Stimulated activated CD4-positive, alpha-beta T cell treated with anti-CD3 and anti-CD28 coated beads, Interleukin-15, amount 100 ng/mL, for 48 hours (primary cell): ENCODE data around the gene ABCB6.
A peak's percentile ranks its signal among the peaks of the same experiment; 100 is the strongest.

Experiments used
- DNase-seq, 2 donors: peaks; one replicate each; pipeline ENCODE4 v3.0.0-alpha.2; 2020; ENCODE audit warnings: low read depth in 2 of 2

ABCB6 gene

GRCh38 chr2:219245148-219245898, 26.6 kb upstream of the ABCB6 start, which contains the start of the genes GLB1L and STK16:
GLB1L (minus strand) TSS chr2:219245444; CDS start chr2:219243573, 1,871 bp downstream.
STK16 (plus strand) TSS chr2:219245479; CDS start chr2:219246000, 521 bp downstream.
- peak; percentile 76 to 84 for DNase-seq

GRCh38 chr2:219244789-219245147, 26.0 kb upstream of the ABCB6 start:
- no peak for DNase-seq

- no peak for DNase-seq
These were observed 24.6 kb upstream of the ABCB6 start for GRCh38 chr2:219243291-219243761.

GRCh38 chr2:219234331-219234730, 15.6 kb upstream of the ABCB6 start:
- DNase-seq: no peak

GRCh38 chr2:219230059-219230540, 11.3 kb upstream of the ABCB6 start:
- no peak for DNase-seq

GRCh38 chr2:219229305-219230058, 10.7 kb upstream of the ABCB6 start, which contains the start of the genes ANKZF1 and ATG9A:
ANKZF1 (plus strand) TSS chr2:219229806; CDS start chr2:219230258, 452 bp downstream.
ATG9A (minus strand) TSS chr2:219229636; CDS start chr2:219228024, 1,612 bp downstream.
- peak; percentile 96 to 99 for DNase-seq

DNA sequence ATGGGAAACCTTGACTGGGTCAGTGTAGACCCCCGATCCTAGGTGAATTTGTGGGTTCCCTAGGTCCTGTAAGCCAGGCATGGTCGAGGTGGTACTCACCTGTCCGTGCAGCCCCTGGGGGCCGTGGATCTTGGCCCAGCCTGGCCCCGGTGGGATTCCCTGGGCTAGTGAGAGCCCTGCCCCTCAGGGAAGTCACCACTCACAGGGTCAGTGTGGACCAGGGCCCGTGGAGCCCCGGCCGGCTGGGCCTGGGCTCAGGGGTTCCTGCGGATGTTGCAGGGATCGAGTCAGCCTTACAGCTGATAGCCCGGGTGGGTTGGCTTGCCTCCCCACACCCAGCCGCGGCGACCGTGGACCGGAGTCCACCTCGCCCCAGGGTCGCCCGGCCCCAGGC, 10.2 kb upstream of the ABCB6 start:
- no peak for DNase-seq

DNA sequence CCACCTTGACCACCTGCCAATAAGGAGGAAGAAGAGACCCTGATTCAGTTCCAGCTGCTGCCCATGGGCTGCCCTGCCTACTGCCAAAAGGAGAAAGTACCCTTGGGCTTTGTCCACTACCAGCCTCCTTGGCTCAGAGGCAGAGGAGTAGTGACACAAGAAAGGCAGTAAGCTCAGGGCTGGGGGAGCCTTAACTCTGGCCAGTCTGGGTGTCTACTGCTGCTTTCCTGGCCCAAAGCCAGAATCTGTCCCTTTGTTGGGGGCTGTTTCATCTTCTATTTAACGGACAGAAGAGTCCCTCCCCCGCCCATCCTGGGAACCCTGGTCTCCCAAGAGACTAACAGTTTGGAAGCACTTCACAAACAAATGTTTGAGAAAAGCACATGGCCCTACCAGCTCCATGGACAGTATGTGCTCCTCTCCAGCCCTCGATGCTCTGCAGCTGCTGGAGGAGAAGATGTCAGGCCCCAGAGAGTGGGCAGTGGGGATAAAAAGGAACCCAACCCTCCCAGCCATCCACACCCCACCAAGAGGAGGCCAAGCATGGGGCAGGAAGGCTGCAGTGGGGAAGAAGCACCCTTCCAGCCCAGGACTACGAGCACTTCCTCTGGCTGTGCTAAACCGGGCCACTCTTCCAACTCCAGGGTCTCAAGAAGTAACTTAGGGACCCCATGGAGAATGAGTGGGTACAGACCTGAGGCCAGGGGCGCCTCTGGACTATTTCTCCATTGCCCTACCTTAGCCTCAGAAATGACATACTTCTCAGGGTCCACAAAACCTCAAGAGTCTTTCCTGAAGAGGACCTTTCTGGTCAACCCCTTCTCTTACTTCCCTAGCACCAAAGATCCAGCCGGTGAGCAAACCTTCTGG, 9.5 kb upstream of the ABCB6 start:
- no peak for DNase-seq

DNA sequence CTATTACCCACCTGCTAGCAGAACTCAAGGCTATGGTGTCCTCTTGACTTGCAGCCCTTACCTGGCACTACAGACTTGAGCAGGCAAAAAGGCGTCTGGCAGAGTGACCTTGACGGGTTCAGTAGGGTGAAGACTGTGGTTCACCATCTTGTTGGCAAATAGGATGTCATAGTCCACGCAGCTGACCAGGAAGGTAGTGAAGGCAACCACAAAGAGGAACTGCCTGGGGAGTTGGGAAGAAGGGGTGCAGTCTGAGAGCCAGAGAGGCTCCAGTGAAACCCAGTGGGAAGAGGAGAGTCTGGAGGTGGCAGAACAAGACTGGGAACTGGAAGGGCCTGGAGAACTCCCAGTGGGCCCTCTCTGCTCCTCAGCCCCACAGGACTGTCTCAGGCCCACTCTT, 6.6 kb upstream of the ABCB6 start:
- no peak for DNase-seq

GRCh38 chr2:219223831-219224610, 5.3 kb upstream of the ABCB6 start:
- DNase-seq: no peak

- DNase-seq: no peak
These were observed 3.3 kb upstream of the ABCB6 start for GRCh38 chr2:219221957-219222518.

DNA sequence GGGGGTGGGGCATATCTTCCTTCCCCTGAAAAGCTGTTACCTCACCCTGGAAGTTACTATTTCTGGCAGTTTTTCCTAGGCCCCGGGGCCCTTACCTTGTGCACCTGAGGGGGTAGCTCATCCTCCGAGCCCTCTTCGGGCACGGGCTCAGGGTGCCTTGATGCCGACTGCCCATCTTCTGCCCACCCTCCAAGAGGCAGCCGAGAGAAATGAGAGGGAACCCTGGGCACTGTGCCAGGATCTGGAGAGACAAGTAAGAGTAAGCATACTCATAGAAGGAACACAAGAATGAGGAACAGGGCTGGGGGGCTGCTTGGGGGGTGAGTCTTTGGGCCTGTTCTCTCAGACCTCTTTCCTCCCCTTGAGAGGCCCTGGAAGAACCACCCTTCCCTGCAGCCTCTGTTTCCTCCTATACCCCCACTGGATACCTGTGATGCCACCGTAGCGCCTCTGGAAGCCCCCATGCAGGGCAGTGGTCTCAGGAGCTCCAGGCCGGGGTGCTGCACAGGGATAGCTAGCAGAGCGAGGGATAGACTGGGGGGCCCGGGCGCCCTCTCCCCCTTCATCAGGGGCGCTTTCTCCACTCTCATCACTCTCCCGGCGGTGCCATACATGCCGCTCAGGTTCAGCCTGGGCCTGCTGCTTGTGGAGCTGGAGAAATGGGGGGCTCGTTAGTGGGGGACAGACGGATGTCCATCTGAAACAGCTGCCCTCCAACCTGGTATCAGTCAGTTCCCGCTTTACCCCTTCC, 2.1 kb upstream of the ABCB6 start:
- no peak for DNase-seq

- DNase-seq: no peak
These were observed 1.2 kb upstream of the ABCB6 start for GRCh38 chr2:219219784-219220532.

DNA sequence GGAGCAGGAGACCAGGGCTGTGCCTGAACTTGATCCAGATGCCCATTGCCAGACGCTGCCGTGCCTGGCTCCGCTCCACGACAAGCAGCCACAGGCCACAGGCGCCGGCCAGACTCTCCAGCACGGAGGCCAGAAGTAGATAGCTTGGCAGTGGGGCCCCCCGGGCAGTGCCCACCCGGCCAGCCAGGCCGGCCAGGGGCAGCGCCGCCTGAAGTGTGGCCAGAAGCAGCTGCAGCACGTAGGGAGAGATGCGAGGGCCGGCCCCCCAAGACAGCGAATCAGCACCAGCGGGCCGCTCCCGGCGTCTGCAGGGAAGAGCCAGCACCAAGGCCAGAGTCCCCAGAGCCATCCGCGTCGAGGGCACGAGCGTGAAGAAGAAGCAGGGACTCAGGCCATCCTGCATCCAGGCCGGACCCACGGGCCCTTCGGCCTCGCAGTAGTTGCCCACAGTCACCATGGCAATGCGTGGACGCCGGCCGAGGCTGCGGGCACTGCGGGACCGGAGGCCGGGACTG, 484 bp downstream of the ABCB6 start:
- DNase-seq: no peak

DNA sequence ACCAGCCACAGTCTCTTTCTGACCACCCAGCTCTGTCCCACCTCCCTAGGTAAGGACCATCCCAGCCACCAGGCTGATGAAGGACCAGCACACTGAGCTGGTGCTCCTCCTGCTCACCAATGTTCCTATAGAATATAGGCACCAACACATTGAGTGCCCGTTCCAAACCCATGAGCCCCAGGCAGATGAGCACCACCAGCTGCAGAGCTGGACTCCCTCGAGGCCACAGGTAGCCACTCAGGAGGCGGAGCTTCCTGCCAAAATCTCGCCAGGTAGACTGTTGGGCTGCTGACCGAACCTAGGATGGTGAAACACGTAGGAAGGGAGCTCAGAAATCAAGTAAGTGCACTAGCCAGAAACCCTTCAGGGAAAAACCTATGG, 2.2 kb downstream of the ABCB6 start:
- no peak for DNase-seq

DNA sequence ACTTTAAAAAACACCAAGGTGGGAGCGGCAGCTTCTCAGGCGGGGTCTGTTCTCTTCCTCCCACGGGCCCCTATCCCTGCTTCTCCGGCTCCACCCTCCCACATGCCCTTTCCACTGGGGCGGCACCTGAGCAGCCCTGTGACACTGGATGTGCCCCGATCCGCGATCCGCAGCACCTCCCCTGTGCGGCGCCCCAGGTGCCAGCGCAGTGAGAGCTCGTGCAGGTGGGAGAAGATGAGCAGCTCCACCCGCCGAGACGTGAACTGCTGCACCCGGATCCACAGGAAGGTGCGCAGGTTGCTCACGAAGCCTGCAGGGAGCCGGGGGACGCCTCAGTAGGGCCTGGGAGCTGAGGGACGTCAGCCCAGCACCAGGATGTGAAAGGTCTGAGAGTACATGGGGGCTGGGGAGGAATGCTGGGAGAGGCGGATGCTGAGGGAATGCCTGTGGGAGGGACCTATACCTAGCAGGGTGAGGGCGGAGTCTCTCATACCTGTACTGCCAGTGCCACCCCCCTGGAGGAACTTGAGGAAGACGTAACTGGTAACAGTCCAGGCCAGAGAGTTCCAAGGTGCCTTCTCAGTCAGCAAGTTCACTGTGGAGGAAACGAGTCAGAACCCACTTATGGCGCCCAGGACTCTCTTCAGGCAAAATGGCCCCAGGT, 2.8 kb downstream of the ABCB6 start:
- DNase-seq: no peak

DNA sequence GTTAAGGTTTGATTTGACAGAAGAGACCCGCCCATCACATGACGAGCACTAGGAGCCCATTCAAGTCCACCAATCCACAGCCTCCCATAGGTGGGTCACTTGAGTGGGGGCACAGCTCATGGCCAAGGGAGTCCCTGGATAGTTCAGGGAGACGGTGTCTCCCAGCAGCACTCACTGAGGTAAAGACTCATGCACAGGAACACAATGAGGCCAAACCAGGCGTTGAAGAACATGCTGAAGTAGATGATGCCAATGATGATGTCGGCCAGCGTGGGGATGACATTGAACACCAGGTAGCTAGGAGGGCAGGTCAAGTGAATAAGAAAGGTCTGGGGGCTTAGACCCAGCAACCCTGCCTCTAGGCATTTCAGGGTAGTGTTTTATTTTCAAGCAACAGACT, 4.0 kb downstream of the ABCB6 start:
- DNase-seq: no peak

GRCh38 chr2:219214141-219214540, 4.6 kb downstream of the ABCB6 start:
- no peak for DNase-seq
